Measurements from ENCODE around the gene ZNF408.
A peak's percentile ranks its signal among the peaks of the same experiment; 100 is the strongest.

The ZNF408 gene

GRCh38 chr11:46723359-46723680 lies 22.5 kb downstream of the ZNF408 start:
- H3K4me3 ChIP-seq = no peak overlapping the region
- H3K9me3 ChIP-seq = no peaks in the 10 kb centered on the region
- H3K27ac ChIP-seq = no peak overlapping the region
- no peak overlapping the region for H3K4me2 ChIP-seq
- no peaks in the 10 kb centered on the region for H3K27me3 ChIP-seq
- no peak for TF ChIP-seq Cebpa-rat (IDR thresholded peaks at IDR 0.05)
- H4K20me1 ChIP-seq = no peaks in the 10 kb centered on the region
- no peak overlapping the region for H3K9ac ChIP-seq
- H3K4me1 ChIP-seq = peaks cover 13% of the 10 kb centered on the region
- H3K36me3 ChIP-seq = no peaks in the 10 kb centered on the region

GRCh38 chr11:46724088-46724487 lies 23.3 kb downstream of the ZNF408 start:
- Histone ChIP-seq H3K27me3 (no peaks in the 10 kb centered on the region), H3K4me1 (peaks cover 11% of the 10 kb centered on the region), H3K9me3 (no peaks in the 10 kb centered on the region), H3K36me3 (no peaks in the 10 kb centered on the region), H4K20me1 (no peaks in the 10 kb centered on the region), H3K4me2 (peak overlapping the region; percentile 60), H3K4me3 (no peak overlapping the region), H3K27ac (0 out of 2 replicates have a peak overlapping the region, but pooled peaks have one; percentile 2), H3K9ac (peak overlapping the region; percentile 33; the same call in 1 of the 2 replicates)
- no peak for TF ChIP-seq Cebpa-rat (IDR thresholded peaks at IDR 0.05)

- Histone ChIP-seq H3K4me1 (peaks cover 11% of the 10 kb centered on the region), H3K9me3 (no peaks in the 10 kb centered on the region), H3K4me2 (no peak overlapping the region), H3K9ac (no peak overlapping the region), H3K27me3 (no peaks in the 10 kb centered on the region), H3K36me3 (no peaks in the 10 kb centered on the region), H3K4me3 (no peak overlapping the region), H3K27ac (no peak overlapping the region), H4K20me1 (no peaks in the 10 kb centered on the region)
- no peak for TF ChIP-seq Cebpa-rat (IDR thresholded peaks at IDR 0.05)
Observed at GRCh38 chr11:46725338-46726205, 24.7 kb downstream of the ZNF408 start.

GRCh38 chr11:46726206-46726862 lies 25.5 kb downstream of the ZNF408 start:
- Histone ChIP-seq H3K27ac (no peak overlapping the region), H3K4me1 (peaks cover 11% of the 10 kb centered on the region), H3K4me2 (no peak overlapping the region), H3K9ac (no peak overlapping the region), H3K36me3 (no peaks in the 10 kb centered on the region), H3K9me3 (no peaks in the 10 kb centered on the region), H4K20me1 (no peaks in the 10 kb centered on the region), H3K4me3 (no peak overlapping the region), H3K27me3 (no peaks in the 10 kb centered on the region)
- TF ChIP-seq Cebpa-rat (IDR thresholded peaks at IDR 0.05) = no peak

- Histone ChIP-seq H3K36me3 (no peaks in the 10 kb centered on the region), H3K27ac (no peak overlapping the region), H3K4me3 (no peak overlapping the region), H3K4me2 (no peak overlapping the region), H3K9ac (no peak overlapping the region), H3K4me1 (peaks cover 11% of the 10 kb centered on the region), H3K27me3 (no peaks in the 10 kb centered on the region), H3K9me3 (no peaks in the 10 kb centered on the region), H4K20me1 (no peaks in the 10 kb centered on the region)
- no peak for TF ChIP-seq Cebpa-rat (IDR thresholded peaks at IDR 0.05)
Observed at GRCh38 chr11:46727952-46728658, 27.3 kb downstream of the ZNF408 start.

GRCh38 chr11:46728659-46729040 lies 27.8 kb downstream of the ZNF408 start:
- Histone ChIP-seq H3K9me3 (no peaks in the 10 kb centered on the region), H3K4me2 (no peak overlapping the region), H3K9ac (no peak overlapping the region), H3K4me1 (peaks cover 9% of the 10 kb centered on the region), H4K20me1 (no peaks in the 10 kb centered on the region), H3K4me3 (no peak overlapping the region), H3K36me3 (no peaks in the 10 kb centered on the region), H3K27ac (no peak overlapping the region), H3K27me3 (no peaks in the 10 kb centered on the region)
- TF ChIP-seq Cebpa-rat (IDR thresholded peaks at IDR 0.05) = no peak

GRCh38 chr11:46729110-46730027 lies 28.5 kb downstream of the ZNF408 start:
- no peak overlapping the region for H3K27ac ChIP-seq
- no peaks in the 10 kb centered on the region for H3K27me3 ChIP-seq
- no peak overlapping the region for H3K9ac ChIP-seq
- H3K9me3 ChIP-seq = no peaks in the 10 kb centered on the region
- H4K20me1 ChIP-seq = no peaks in the 10 kb centered on the region
- H3K4me3 ChIP-seq = no peak overlapping the region
- H3K4me2 ChIP-seq = no peak overlapping the region
- peaks cover 2% of the 10 kb centered on the region for H3K4me1 ChIP-seq
- TF ChIP-seq Cebpa-rat (IDR thresholded peaks at IDR 0.05) = no peak
- no peaks in the 10 kb centered on the region for H3K36me3 ChIP-seq

- H3K9ac ChIP-seq = no peak overlapping the region
- H3K9me3 ChIP-seq = no peaks in the 10 kb centered on the region
- TF ChIP-seq Cebpa-rat (IDR thresholded peaks at IDR 0.05) = no peak
- H3K4me3 ChIP-seq = no peak overlapping the region
- H4K20me1 ChIP-seq = no peaks in the 10 kb centered on the region
- no peaks in the 10 kb centered on the region for H3K36me3 ChIP-seq
- no peak overlapping the region for H3K4me2 ChIP-seq
- H3K27me3 ChIP-seq = no peaks in the 10 kb centered on the region
- H3K4me1 ChIP-seq = no peaks in the 10 kb centered on the region
- H3K27ac ChIP-seq = no peak overlapping the region
Observed at GRCh38 chr11:46731545-46731944, 30.7 kb downstream of the ZNF408 start.

GRCh38 chr11:46733234-46733633 lies 32.4 kb downstream of the ZNF408 start:
- no peak overlapping the region for H3K27ac ChIP-seq
- H3K36me3 ChIP-seq = no peaks in the 10 kb centered on the region
- H3K9me3 ChIP-seq = no peaks in the 10 kb centered on the region
- no peak for TF ChIP-seq Cebpa-rat (IDR thresholded peaks at IDR 0.05)
- H3K4me2 ChIP-seq = no peak overlapping the region
- H3K27me3 ChIP-seq = no peaks in the 10 kb centered on the region
- H3K4me3 ChIP-seq = no peak overlapping the region
- H3K4me1 ChIP-seq = no peaks in the 10 kb centered on the region
- H4K20me1 ChIP-seq = no peaks in the 10 kb centered on the region
- no peak overlapping the region for H3K9ac ChIP-seq

All from BLaER1 (cell line).